A549 (cell line): ENCODE measurements around the gene PDZK1IP1.

Experiments
- CHD2 ChIP-seq: fragments of 150-350 bp; IDR thresholded peaks from 2 replicates; pipeline ENCODE4 v1.6.1; 2014; ENCODE audit warnings: low read length; ENCODE audit not compliant: partially characterized antibody
- JUNB ChIP-seq: fragments of >200 bp; sonication (Bioruptor Twin); formaldehyde crosslinking; IDR thresholded peaks from 2 replicates; pipeline ENCODE4 v1.6.1; 2016
- POLR2A ChIP-seq: IDR thresholded peaks from 2 replicates; pipeline ENCODE4 v1.6.1; 2012; ENCODE audit warnings: mild to moderate bottlenecking, low read length
- RAD21 ChIP-seq, 2 experiments: fragments of >200 bp in 1 of 2; sonication (Bioruptor Twin) in 1 of 2; formaldehyde crosslinking in 1 of 2; IDR thresholded peaks in 1 of 2; conservative IDR thresholded peaks in 1 of 2; 2 replicates in 1 of 2; 3 replicates in 1 of 2; pipeline ENCODE4 v1.6.1; 2012 to 2018; ENCODE audit warnings: inconsistent platforms in 1 of 2
- SMC3 ChIP-seq: fragments of >200 bp; sonication (Bioruptor Twin); formaldehyde crosslinking; IDR thresholded peaks from 3 replicates; pipeline ENCODE4 v1.6.1; 2018; ENCODE audit warnings: inconsistent platforms
- ZSCAN20 ChIP-seq: fragments of 250-450 bp; sonication (Bioruptor Pico); IDR thresholded peaks from 2 replicates; pipeline ENCODE4 v1.8.0; 2022; ENCODE audit warnings: mild to moderate bottlenecking, moderate library complexity
- TF ChIP-seq, protein P1 (sequence below): fragments of >200 bp; sonication (Bioruptor Twin); formaldehyde crosslinking; IDR thresholded peaks from 3 replicates; pipeline ENCODE4 v1.5.1; 2016
- TF ChIP-seq, protein P2 (sequence below): IDR thresholded peaks from 2 replicates; pipeline ENCODE4 v1.6.1; 2012; ENCODE audit warnings: low read depth, borderline replicate concordance
- TF ChIP-seq, protein P3 (sequence below): fragments of 200-600 bp; sonication (generic); IDR thresholded peaks from 2 replicates; pipeline ENCODE4 v1.6.1; 2016; ENCODE audit warnings: antibody characterized with exemption, mild to moderate bottlenecking, moderate library complexity

DNA sequence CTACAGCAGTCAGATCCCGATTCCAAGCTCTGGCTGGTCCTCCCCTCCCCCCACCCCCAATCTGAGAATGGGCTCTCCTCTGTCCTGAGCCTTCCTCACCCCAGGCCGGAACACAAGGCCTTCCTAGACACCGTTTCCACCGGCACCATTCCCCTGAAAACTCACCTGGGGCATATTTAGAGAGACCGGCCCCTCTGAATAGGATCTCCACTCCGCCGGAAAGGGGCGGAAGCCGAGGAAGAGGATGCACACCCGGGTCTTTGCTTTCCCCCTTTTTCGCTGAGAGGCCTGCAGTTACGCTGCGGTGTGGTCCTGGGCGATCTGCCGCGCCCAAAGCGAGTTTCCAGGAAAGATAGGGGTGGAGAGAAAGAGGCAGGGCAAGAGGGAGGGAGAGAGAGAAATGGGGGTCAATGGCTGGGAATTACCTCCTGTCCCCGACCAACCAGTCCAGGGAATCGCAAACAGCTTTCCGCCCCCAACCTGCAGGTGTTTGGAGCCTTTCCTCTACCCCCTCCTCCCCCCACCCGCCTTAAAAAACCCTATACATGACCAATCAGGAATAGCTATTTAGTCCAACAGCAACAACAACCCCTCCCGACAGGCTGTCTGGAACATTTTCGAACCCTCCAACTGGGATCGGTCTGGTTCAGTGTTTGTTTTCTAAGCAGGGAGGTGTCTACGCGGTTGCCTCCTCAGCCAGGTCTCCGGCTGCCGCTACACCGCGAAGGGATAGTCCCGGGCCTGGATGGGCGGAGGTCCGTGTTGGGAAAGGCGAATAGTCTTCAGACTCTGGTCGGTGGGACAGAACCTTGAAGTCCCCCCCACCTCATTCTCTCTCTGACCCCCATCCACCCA, 39.4 kb upstream of the PDZK1IP1 start:
- TF ChIP-seq, protein P1, sequence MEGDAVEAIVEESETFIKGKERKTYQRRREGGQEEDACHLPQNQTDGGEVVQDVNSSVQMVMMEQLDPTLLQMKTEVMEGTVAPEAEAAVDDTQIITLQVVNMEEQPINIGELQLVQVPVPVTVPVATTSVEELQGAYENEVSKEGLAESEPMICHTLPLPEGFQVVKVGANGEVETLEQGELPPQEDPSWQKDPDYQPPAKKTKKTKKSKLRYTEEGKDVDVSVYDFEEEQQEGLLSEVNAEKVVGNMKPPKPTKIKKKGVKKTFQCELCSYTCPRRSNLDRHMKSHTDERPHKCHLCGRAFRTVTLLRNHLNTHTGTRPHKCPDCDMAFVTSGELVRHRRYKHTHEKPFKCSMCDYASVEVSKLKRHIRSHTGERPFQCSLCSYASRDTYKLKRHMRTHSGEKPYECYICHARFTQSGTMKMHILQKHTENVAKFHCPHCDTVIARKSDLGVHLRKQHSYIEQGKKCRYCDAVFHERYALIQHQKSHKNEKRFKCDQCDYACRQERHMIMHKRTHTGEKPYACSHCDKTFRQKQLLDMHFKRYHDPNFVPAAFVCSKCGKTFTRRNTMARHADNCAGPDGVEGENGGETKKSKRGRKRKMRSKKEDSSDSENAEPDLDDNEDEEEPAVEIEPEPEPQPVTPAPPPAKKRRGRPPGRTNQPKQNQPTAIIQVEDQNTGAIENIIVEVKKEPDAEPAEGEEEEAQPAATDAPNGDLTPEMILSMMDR = no peak
- TF ChIP-seq CHD2 = no peak
- no peak for TF ChIP-seq RAD21 (conservative IDR thresholded peaks at IDR 0.05 in 1 of 2, IDR thresholded peaks at IDR 0.05 in 1 of 2)
- TF ChIP-seq, protein P2, sequence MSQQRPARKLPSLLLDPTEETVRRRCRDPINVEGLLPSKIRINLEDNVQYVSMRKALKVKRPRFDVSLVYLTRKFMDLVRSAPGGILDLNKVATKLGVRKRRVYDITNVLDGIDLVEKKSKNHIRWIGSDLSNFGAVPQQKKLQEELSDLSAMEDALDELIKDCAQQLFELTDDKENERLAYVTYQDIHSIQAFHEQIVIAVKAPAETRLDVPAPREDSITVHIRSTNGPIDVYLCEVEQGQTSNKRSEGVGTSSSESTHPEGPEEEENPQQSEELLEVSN = no peak
- TF ChIP-seq, protein P3, sequence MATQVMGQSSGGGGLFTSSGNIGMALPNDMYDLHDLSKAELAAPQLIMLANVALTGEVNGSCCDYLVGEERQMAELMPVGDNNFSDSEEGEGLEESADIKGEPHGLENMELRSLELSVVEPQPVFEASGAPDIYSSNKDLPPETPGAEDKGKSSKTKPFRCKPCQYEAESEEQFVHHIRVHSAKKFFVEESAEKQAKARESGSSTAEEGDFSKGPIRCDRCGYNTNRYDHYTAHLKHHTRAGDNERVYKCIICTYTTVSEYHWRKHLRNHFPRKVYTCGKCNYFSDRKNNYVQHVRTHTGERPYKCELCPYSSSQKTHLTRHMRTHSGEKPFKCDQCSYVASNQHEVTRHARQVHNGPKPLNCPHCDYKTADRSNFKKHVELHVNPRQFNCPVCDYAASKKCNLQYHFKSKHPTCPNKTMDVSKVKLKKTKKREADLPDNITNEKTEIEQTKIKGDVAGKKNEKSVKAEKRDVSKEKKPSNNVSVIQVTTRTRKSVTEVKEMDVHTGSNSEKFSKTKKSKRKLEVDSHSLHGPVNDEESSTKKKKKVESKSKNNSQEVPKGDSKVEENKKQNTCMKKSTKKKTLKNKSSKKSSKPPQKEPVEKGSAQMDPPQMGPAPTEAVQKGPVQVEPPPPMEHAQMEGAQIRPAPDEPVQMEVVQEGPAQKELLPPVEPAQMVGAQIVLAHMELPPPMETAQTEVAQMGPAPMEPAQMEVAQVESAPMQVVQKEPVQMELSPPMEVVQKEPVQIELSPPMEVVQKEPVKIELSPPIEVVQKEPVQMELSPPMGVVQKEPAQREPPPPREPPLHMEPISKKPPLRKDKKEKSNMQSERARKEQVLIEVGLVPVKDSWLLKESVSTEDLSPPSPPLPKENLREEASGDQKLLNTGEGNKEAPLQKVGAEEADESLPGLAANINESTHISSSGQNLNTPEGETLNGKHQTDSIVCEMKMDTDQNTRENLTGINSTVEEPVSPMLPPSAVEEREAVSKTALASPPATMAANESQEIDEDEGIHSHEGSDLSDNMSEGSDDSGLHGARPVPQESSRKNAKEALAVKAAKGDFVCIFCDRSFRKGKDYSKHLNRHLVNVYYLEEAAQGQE = no peak
- no peak for TF ChIP-seq JUNB
- no peak for TF ChIP-seq ZSCAN20
- TF ChIP-seq POLR2A = no peak
- TF ChIP-seq SMC3 = no peak
